Body of pancreas (tissue), 4 donors: Measurements from ENCODE around the gene PNMA8C. TPM values are rescaled to one million over a fixed set of nuclear protein-coding genes. Genes with fewer than 3 reads are reported as not detected.

Experiments
- ATAC-seq: fragments of 150-250 bp; one replicate; pipeline ENCODE4 v1.9.1; 2016
- DNase-seq, 4 donors: peaks; one replicate each; pipeline ENCODE4 v3.0.0-alpha.2; 2019
- H3K27ac ChIP-seq, 4 donors: fragments of 200-600 bp; sonication (generic); 1 replicate in 3 of 4; 2 replicates in 1 of 4; pipeline versions ENCODE4 v1.5.1 to v1.6.1; 2016 to 2019; ENCODE audit warnings: mild to moderate bottlenecking in 1 of 4, mixed read lengths in 1 of 4, moderate library complexity in 1 of 4
- H3K27me3 ChIP-seq, 2 donors: fragments of 200-600 bp; sonication (generic); one replicate each; pipeline ENCODE4 v1.6.0; 2016; ENCODE audit warnings: mild to moderate bottlenecking in 1 of 2
- H3K36me3 ChIP-seq, 2 donors: fragments of 200-600 bp; sonication (generic); replicated peaks in 1 of 2; 2 replicates each; pipeline ENCODE4 v1.5.1; 2016; ENCODE audit warnings: low read depth in 2 of 2; ENCODE audit not compliant: insufficient read depth in 1 of 2
- H3K4me1 ChIP-seq: fragments of 200-600 bp; sonication (generic); one replicate; pipeline ENCODE4 v1.6.0; 2016
- H3K4me3 ChIP-seq, 2 donors: fragments of 200-600 bp; sonication (generic); 1 replicate in 1 of 2; 2 replicates in 1 of 2; pipeline ENCODE4 v1.5.1; 2016 to 2019
- H3K9me3 ChIP-seq, 3 donors: fragments of 200-600 bp; sonication (generic); 1 replicate in 2 of 3; 2 replicates in 1 of 3; pipeline ENCODE4 v1.5.1; 2016
- POLR2A ChIP-seq, 3 donors: fragments of 450-650 bp; IDR thresholded peaks; one replicate each; pipeline ENCODE4 v1.6.1; 2016; ENCODE audit warnings: antibody characterized with exemption in 3 of 3, mild to moderate bottlenecking in 2 of 3
- WGBS, 2 donors: methylation state at CpG; one replicate each; pipeline ENCODE4 v1.1.5; 2017; 5-methylcytosine and 5-hydroxymethylcytosine counted together
- intact Hi-C: fragments of 100-400 bp; cut with DNase I; formaldehyde crosslinking; loops from one replicate; pipeline ENCODE4 v1.15.1; 2023
- total RNA-seq, 2 donors: library from RNA; depleted of rRNA; stranded (reverse); fragments of >200 nt; gene quantifications; one replicate each; pipeline ENCODE4 v1.1.0, GENCODE V29; 2016
- TF ChIP-seq, protein P1 (sequence below), 7 experiments: fragments of 450-650 bp in 4 of 7; fragments of 200-600 bp in 3 of 7; sonication (generic) in 3 of 7; IDR thresholded peaks; one replicate each; pipeline ENCODE4 v1.5.1; 2016 to 2019; ENCODE audit warnings: antibody characterized with exemption in 7 of 7

The PNMA8C gene
- total RNA-seq, 2 donors from 2014 or later: not detected

DNA sequence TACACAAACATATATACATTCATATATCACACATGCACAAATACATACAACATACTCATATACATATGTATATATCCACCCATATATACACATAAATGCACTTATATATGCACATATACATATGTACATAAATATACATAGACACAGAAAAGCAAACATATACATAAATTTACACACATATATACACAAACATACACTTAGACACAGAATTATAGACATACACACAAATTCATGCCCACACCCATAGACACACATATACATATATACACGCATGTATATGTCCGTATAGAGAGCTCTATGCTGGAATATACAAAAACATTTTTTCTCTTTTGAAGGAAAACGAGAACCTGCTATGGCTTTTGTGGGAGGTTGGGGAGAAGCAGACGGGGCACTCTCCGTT, 22.0 kb upstream of the PNMA8C start:
- no peak for DNase-seq
- TF ChIP-seq POLR2A (IDR thresholded peaks at IDR 0.05): no peak
- TF ChIP-seq, protein P1, sequence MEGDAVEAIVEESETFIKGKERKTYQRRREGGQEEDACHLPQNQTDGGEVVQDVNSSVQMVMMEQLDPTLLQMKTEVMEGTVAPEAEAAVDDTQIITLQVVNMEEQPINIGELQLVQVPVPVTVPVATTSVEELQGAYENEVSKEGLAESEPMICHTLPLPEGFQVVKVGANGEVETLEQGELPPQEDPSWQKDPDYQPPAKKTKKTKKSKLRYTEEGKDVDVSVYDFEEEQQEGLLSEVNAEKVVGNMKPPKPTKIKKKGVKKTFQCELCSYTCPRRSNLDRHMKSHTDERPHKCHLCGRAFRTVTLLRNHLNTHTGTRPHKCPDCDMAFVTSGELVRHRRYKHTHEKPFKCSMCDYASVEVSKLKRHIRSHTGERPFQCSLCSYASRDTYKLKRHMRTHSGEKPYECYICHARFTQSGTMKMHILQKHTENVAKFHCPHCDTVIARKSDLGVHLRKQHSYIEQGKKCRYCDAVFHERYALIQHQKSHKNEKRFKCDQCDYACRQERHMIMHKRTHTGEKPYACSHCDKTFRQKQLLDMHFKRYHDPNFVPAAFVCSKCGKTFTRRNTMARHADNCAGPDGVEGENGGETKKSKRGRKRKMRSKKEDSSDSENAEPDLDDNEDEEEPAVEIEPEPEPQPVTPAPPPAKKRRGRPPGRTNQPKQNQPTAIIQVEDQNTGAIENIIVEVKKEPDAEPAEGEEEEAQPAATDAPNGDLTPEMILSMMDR (IDR thresholded peaks at IDR 0.05): no peak
- Histone ChIP-seq H3K4me1 (peaks cover 17% of the 10 kb centered on the region), H3K27me3 (no peaks in the 10 kb centered on the region), H3K27ac (no peak overlapping the region), H3K36me3 (no peaks in the 10 kb centered on the region), H3K4me3 (no peak overlapping the region), H3K9me3 (no peaks in the 10 kb centered on the region)
- 83 to 90% methylated on average over 5 of the region's 5 CpGs for WGBS, 2 donors
- ATAC-seq: no peak
- intact Hi-C loops: no loop called here

DNA sequence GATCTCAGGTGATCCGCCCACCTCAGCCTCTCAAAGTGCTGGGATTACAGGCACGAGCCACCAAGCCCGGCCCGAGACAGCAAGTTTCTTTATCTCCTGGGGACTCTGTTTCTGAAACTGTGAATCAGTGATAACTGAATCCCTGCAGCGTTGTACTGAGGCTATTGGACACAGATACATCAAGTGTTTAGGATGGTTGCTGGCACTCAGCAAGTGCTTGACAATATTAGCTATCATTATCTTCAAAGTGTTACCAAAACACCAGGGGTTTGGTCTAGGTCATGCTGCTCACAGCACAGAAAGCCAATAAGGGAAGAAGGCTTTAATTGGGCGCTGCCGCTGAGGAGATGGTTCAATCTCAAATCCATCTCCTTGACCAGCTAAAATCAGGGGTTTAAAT, 20.5 kb upstream of the PNMA8C start:
- Histone ChIP-seq H3K4me1 (peaks cover 17% of the 10 kb centered on the region), H3K27ac (no peak overlapping the region), H3K36me3 (no peaks in the 10 kb centered on the region), H3K27me3 (no peaks in the 10 kb centered on the region), H3K4me3 (no peak overlapping the region), H3K9me3 (no peaks in the 10 kb centered on the region)
- ATAC-seq (no peak), DNase-seq (no peak)
- TF ChIP-seq POLR2A (IDR thresholded peaks at IDR 0.05): no peak
- TF ChIP-seq, protein P1 (IDR thresholded peaks at IDR 0.05): no peak
- intact Hi-C loops: no loop called here
- WGBS, 2 donors: 59 to 71% methylated on average over 7 of the region's 7 CpGs

DNA sequence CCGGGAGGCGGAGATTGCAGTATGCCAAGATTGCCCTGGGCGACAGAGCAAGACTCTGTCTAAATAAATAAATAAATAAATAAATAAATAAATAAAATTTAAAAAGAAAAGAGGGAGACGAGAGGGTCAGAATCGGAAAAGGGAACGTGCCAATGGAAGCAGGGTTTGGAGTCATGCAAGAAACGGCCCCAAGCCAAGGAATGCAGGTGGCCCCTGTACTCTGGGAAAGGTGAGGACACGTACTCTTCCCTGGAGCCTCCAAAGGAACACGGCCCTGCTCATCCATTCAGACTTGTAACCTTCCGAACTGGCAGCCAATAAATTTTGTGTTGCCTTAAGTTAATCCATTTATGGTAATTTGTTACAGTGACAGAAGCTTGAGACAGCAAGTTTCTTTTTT, 19.9 kb upstream of the PNMA8C start:
- no peaks in the 10 kb centered on the region for H3K27me3 ChIP-seq
- intact Hi-C loops: no loop called here

DNA sequence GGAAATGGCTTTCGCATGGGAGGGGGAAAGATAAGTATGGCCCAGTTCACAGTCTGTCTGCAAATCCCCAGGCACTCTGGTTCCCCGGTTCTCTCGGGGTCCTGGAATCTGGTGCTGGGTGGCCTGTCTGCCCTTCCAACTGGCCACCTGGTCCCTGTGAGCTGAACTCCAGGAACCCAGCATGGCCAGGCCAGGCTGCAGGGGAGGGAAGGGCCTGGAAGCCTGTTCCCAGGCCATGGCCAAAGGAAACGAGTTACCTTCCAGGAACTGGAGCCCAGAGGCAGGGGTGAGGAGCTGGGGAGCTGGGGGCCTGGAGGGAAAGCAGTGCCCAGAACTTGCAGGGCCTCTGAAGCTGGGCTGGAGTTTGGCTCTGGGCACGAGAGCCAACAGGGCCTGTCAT, 19.1 kb upstream of the PNMA8C start:
- no peaks in the 10 kb centered on the region for H3K36me3 ChIP-seq
- intact Hi-C loops: no loop called here

More for the DNA sequence above, 19.9 kb upstream of the PNMA8C start:
- 82 to 88% methylated on average over 10 of the region's 10 CpGs for WGBS, 2 donors
- no peak for ATAC-seq
- Histone ChIP-seq H3K4me3 (no peak overlapping the region), H3K4me1 (peaks cover 20% of the 10 kb centered on the region), H3K27ac (no peak overlapping the region), H3K36me3 (no peaks in the 10 kb centered on the region), H3K9me3 (no peaks in the 10 kb centered on the region)
- TF ChIP-seq POLR2A (IDR thresholded peaks at IDR 0.05): no peak
- TF ChIP-seq, protein P1 (IDR thresholded peaks at IDR 0.05): no peak
- no peak for DNase-seq

DNA sequence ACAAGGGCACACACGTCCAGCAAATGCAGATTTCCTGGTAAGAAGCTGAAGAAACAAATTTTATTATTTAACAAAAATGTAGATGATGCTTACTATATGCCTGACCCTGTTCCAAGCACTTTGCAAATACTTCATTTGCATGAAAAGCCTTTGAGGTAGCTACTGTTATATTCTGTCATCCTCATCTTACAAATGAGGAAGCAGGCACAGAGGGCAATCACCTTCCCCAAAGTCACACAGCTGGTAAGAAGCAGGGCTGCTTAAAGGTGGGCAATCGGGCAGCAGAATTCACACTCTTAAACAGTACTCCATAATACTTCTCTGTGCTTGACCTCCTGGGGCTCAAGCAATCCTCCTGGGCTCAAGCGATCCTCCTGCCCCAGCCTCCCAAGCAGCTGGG, 18.3 kb upstream of the PNMA8C start:
- WGBS, 2 donors: 37 to 50% methylated on average over 3 of the region's 3 CpGs
- no peak for ATAC-seq

More for the DNA sequence above, 19.1 kb upstream of the PNMA8C start:
- Histone ChIP-seq H3K4me3 (no peak overlapping the region), H3K27ac (no peak overlapping the region), H3K4me1 (peaks cover 28% of the 10 kb centered on the region), H3K9me3 (no peaks in the 10 kb centered on the region), H3K27me3 (no peaks in the 10 kb centered on the region)
- WGBS, 2 donors: 76 to 86% methylated on average over 4 to 5 of the region's 5 CpGs
- ATAC-seq: no peak
- DNase-seq: no peak
- TF ChIP-seq, protein P1 (IDR thresholded peaks at IDR 0.05): no peak
- TF ChIP-seq POLR2A (IDR thresholded peaks at IDR 0.05): no peak

More for the DNA sequence above, 18.3 kb upstream of the PNMA8C start:
- Histone ChIP-seq H3K27me3 (no peaks in the 10 kb centered on the region), H3K36me3 (no peaks in the 10 kb centered on the region), H3K4me3 (no peak overlapping the region), H3K27ac (no peak overlapping the region), H3K9me3 (no peaks in the 10 kb centered on the region), H3K4me1 (peaks cover 33% of the 10 kb centered on the region)
- TF ChIP-seq POLR2A (IDR thresholded peaks at IDR 0.05): no peak
- intact Hi-C loops: no loop called here
- DNase-seq: no peak
